Measurements from ENCODE around the gene JCAD. TPM values are rescaled to one million over a fixed set of nuclear protein-coding genes. Genes with fewer than 3 reads are reported as not detected.

JCAD gene
- total RNA-seq, 2 experiments from 2014 or later: 0.02 TPM

DNA sequence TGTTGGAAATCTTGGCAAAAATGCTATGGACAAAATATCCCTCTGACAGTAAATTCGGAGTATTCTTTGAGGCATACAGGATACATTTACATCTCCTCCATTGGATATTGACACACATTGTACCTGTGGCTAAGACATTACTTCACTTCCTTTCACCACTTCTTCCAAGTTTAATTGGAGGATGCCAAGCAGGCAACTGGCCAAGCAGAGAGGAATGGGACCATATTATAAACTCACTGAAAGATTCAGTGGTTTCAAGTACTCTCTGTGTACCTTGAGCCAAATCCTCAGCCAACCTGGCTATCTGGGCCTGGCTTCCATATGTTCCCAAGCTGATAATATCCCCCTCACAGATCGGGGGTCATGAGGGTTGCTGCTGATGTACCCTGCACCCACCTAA is 14.7 kb upstream of the JCAD start:
- ChIA-PET CTCF (no interaction called here), POLR2A (no interaction called here)

DNA sequence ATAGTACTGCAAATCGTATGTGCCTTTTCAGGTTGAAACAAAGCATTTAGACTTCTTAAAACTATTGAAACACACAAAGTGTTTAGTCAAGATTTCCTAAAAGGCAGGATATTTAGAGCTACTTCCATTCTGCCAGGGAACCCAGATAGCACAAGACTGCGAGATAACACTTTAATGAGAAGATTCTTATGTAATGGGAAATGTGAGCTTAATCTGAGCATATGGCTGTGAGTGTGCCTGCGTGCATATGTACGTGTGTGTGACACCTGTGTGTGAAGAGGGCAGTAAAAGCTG is 14.3 kb upstream of the JCAD start:
- CTCF ChIA-PET: no interaction called here
- POLR2A ChIA-PET: no interaction called here

DNA sequence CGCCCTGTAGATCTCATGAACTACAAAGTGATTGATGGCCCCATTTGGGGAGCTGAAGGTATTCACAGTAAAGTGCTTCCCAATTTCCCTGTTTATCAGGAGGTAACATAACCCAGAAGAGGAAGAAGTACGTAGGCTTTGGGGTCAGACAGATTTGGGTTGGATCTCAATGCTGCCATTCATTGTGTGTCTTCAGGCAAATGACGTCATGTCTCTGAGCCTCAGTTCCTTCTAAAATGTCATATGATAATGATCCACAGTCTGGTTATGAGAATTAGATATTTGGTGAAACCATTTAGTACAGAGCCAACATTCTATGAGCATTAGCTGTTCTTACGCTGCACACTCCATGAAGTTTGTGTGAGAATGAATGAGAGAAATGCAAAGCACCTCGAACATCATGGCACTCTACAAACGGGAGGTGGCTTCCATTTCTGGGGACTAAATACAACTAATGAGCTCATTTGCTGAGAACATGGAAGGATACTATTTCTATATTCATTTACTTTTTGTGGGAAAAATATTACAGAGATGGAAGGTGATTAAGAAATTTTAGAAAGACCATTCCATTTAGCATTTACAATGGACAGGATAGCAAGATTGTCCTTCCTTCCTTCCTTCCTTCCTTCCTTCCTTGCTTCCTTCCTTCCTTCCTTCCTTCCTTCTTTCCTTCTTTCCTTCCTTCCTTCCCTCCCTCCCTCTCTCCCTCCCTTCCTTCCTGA is 13.8 kb upstream of the JCAD start:
- ChIA-PET POLR2A (no interaction called here), CTCF (no interaction called here)

GRCh38 chr10:30072068-30072467 is 12.7 kb upstream of the JCAD start:
- POLR2A ChIA-PET: no interaction called here
- CTCF ChIA-PET: no interaction called here

DNA sequence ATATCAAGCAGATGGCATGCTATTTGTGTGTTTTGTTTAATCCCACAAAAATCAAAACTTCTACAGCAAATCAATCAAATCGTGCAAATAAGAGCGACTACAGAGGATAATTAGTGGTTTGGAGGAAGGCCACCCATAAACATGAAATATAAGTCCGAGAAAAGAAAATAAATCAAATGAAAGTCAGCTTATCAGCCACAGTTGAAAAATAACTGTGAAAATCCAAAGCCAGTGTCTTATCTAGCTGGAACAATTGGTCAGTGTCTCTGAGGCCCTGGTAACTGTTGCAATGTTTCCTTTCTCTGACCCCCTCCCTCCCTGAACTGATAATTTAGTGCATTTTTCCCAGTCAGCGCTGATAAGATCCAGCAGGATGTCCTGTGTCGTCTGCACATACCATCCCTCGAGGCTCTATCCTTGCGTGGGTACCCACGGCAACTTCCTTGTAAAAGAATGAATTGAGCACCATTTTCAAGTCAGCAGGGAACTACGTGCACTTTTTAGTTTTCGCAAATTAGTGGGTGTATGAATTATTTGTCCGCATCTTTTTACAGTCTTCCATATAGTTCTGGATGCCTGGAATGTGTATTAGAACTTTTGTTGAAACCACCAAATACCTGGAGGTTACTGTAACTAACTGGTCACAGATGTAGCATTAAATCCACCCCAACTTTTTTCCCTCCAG is 10.8 kb upstream of the JCAD start:
- POLR2A ChIA-PET: no interaction called here
- CTCF ChIA-PET: no interaction called here

DNA sequence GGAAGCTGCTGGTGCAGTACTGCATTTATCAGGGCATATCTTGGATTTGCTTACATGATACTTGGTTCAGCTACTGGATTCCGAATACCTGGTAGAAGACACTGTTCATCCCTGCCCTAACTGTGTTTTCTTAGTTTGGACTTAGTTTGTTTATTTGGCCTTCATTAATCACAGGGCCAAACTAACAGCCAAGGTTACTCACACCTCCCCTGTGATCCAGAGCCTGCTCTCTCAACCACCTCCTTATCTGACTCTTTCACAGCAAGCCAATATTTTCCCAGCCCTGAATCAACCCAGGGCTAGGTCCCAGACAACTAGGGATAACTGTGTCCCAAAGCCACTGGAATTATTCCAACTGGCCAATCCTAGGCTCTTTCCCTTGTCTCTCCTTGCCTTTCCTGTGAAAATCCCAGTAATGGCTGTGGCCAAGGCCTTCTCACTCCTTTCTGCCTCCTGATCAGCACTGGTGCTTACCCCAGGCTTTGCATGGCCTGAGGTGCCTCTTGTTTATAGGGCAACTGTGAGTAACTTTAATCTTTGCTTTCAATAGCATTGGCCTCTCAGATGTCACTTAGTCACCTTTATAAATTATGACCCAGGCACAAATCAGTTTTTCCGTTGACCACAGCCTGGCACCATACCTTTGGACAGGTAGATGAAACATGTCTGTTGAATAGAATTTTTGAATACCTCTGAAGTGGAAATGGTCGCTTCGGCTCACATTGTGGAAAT is 9.3 kb upstream of the JCAD start:
- CTCF ChIA-PET: interaction anchor here (0.7 kb wide), 1 partner anchor 16 kb away, joined by 3 read pairs; no protein-coding TSS in a partner anchor
- POLR2A ChIA-PET: no interaction called here

- ChIA-PET CTCF (no interaction called here), POLR2A (no interaction called here)
Observed at GRCh38 chr10:30063099-30063498, 3.7 kb upstream of the JCAD start.

- CTCF ChIA-PET: no interaction called here
- POLR2A ChIA-PET: no interaction called here
Observed at GRCh38 chr10:30062582-30062981, 3.2 kb upstream of the JCAD start.

GRCh38 chr10:30062090-30062489 is 2.7 kb upstream of the JCAD start:
- CTCF ChIA-PET: no interaction called here
- POLR2A ChIA-PET: no interaction called here

GRCh38 chr10:30058570-30059132 is 735 bp downstream of the JCAD start:
- ChIA-PET POLR2A (no interaction called here), CTCF (no interaction called here)

DNA sequence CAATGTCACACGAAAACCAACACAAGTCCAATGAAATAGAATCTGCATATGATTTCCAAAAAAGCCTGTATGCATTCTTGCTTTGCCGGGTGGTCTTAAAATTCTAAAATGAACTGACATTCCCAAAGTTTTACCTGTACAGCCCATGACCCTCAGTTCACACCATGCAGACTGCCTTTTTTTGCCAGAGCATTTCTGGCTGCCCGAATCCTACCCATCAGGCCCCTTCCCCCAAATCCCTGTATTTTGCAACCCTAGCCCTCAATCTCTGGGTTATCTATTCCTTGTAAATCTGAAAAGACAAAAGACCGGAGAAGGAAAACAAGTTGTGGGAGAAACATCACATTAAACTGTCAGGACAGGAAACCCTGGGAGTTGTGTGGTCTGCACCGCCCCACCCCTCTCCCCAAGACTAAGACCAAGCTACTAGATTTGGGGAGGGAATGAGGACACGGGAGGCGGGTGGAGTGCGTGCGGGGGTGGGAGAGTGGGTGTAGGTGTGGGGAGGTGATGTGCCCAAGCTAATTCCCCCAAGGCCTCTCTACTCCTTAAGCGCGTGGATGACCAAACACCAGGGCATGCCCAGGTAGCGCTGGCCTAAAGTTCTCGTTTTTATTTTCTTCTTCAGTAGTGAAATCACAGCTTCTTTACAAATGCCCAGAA is 1.4 kb downstream of the JCAD start:
- ChIA-PET CTCF (no interaction called here), POLR2A (no interaction called here)

- POLR2A ChIA-PET: no interaction called here
- CTCF ChIA-PET: no interaction called here
Observed at GRCh38 chr10:30057421-30057841, 2.0 kb downstream of the JCAD start.

- CTCF ChIA-PET: no interaction called here
- POLR2A ChIA-PET: no interaction called here
Observed at GRCh38 chr10:30056767-30057355, 2.5 kb downstream of the JCAD start.

DNA sequence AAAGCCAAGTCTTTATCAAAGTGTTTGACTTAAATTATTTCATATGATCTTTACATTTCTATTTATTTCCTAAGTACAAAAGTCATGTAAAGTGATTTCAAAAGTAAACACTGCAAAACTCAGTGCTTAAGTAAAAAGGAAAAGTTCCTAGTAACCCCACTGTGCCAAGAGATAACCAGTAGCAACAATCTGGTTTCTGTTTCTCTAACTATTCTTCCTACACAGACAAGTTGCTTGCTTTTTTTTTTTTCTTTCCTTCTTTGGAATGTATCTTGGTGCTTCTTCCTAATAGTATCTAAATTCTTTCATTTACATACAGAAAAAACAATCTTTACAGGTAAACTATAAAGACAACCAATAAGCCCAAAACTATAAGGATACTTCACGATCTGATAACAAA is 3.1 kb downstream of the JCAD start:
- POLR2A ChIA-PET: no interaction called here
- CTCF ChIA-PET: no interaction called here

- POLR2A ChIA-PET: no interaction called here
- CTCF ChIA-PET: no interaction called here
Observed at GRCh38 chr10:30055226-30055662, 4.1 kb downstream of the JCAD start.

- ChIA-PET CTCF (interaction anchor here (0.6 kb wide), 1 partner anchor 17 kb away, joined by 3 read pairs; no protein-coding TSS in a partner anchor), POLR2A (no interaction called here)
Observed at GRCh38 chr10:30052062-30052461, 7.3 kb downstream of the JCAD start.

GRCh38 chr10:30051220-30051619 is 8.2 kb downstream of the JCAD start:
- ChIA-PET CTCF (no interaction called here), POLR2A (interaction anchor here (0.7 kb wide), 1 partner anchor 322 kb away, joined by 9 read pairs; no protein-coding TSS in a partner anchor)

DNA sequence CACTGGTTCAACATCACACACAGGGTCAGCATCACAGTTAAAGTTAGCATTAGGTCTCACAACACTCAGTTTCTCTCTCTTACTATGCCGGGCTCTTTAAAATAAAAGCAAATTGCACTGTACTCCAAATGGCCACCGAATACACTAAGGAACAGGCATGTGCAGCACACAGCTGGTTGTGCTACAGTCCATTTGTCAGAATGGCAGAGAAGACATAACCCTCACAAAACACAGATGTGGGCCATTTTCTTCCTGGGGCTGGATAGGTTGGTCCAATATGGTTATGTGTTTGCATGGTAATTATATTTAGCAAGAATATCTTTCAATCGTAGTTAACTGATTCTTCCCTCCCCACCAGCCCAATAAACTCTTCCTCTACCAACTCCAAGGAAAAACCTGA is 9.0 kb downstream of the JCAD start:
- CTCF ChIA-PET: no interaction called here
- POLR2A ChIA-PET: no interaction called here

GRCh38 chr10:30048768-30049517 is 10.4 kb downstream of the JCAD start:
- CTCF ChIA-PET: no interaction called here

More at GRCh38 chr10:30048768-30049517, 10.4 kb downstream of the JCAD start:
- POLR2A ChIA-PET: interaction anchor here (0.8 kb wide), 1 partner anchor 22 kb away, joined by 3 read pairs; no protein-coding TSS in a partner anchor
